GM19455 (cell line): ENCODE measurements around the gene FLOT2.

Source experiments
- ATAC-seq: cut with Tn5 transposase; IDR thresholded peaks from one replicate; pipeline ENCODE4 v1.9.1; 2021; ENCODE audit not compliant: unreplicated experiment

The FLOT2 gene

DNA sequence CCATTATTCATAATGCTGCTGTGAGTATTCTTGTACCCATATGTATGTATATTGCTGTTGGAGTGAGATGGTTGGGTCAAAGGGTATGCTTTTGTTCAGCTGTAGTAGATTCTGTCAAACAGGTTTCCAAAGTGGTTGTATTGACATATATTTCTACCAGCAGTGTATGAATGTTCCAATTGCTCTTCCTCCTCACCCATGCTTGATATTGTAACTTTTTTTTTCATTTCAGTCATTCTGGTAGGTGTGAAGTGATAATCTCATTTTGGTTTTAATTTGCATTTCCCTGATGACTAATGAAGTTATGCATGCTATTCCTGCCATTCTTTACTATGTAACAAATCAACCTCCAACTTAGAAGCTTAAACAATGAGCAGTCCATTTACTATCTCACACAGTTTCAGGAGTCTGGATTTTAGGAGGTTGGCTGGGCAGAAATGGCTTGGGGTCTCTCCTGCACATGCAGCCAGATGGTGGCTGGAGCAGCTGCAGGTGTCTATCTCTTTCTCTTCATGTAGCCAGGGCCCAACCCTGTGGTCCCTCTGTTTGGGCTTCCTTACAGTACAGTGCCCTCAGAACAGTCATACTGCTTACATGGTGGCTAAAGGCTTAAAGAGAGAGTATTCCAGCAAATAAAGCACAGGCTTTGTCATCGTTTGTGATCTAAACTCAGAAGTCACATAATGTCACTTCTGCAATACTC is 21.5 kb downstream of the FLOT2 start:
- ATAC-seq, result no peak

GRCh38 chr17:28874750-28875149 is 22.8 kb downstream of the FLOT2 start:
- ATAC-seq, result no peak

DNA sequence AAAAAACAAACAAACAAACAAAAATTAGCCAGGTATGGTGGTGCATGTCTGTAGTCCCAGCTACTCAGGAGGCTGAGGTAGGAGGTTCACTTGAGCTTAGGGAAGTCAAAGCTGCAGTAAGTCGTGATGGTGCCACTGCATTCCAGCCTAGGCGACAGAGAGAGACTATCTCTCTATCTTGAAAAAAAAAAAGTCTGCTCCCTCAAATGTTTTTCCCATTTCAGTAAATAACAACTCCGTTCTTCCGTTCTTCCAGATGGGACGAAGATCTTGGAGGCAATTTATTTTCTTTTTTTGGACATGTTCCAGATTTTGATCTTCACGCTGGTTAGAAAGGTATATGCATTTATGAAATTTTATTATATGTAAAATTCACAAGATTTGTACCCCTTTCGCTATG is 23.7 kb downstream of the FLOT2 start:
- no peak for ATAC-seq

DNA sequence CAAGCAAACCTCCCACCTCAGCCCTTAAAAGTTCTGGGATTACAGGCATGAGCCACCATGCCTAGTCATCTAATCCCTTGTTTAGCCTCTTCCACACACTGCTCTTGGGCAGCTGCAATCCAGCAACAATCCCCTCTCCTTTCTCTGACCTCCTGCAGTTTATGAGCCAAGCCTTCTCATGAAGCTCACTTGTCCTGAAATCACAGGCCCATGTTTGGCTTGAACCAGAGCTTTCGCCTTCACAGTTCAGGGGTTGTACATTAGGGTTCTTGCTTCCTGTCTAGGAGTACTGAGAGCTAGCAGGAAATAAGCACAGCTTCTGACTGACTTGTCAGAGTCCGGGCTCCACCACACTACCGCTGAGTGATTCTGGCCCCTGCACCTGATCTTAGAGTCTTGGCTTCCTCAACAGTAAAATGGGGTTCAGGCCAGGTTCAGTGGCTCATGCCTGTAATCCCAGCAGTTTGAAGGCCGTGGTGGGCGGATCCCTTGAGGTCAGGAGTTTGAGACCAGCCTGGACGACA is 26.4 kb downstream of the FLOT2 start:
- peak; percentile 83 for ATAC-seq

GRCh38 chr17:28867276-28867675 is 30.3 kb downstream of the FLOT2 start:
- ATAC-seq, result no peak

DNA sequence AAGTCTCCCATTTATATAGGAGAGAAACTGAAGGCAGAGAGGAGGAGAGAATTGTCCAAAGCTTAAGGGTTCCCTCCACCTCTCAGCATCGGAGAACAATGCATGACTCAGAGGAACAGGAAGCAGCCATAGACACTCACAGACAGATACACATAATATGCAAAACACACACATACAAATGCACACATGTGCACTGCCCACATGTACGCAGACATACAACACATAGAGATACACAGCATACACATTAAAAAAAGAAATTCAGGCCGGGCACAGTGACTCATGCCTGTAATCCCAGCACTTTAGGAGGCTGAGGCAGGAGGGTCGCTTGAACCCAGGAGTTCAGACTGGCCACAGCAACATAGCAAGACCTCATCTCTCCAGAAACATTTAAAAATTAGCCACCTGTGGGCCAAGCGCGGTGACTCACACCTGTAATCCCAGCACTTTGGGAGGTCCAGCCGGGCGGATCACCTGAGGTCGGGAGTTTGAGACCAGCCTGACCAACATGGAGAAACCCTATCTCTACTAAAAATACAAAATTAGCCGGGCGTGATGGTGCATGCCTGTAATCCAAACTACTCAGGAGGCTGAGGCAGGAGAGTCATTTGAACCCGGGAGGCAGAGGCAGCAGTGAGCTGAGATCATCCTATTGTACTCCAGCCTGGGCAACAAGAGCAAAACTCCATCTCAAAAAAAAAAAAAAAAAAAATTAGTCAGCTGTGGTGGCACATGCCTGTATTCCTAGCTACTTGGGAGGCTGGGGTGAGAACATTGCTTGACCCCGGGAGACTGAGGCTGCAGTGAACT is 31.4 kb downstream of the FLOT2 start:
- no peak for ATAC-seq

- no peak for ATAC-seq
Observed at GRCh38 chr17:28864991-28865849, 32.3 kb downstream of the FLOT2 start.

GRCh38 chr17:28863953-28864352 is 33.6 kb downstream of the FLOT2 start:
- no peak for ATAC-seq

DNA sequence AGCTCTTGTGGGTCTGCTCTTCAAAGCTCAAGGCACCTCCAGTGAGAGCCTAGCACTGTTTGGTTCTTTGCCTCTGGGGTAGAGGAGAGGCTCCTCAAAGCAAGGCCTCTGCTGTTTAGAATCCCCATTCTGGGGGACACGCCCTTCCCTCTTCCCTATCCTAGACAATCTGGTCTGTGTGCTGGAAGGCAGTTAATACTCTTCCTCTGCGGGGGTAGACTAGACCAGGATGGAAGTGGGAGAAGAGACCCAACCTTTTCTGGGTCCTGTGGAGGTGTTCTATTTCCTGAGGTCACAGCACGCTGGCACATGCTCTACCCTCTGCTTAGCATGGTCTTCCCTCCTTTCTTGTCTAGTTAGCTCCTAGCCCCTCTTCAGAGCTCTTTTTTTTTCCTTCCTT is 35.0 kb downstream of the FLOT2 start:
- ATAC-seq, result no peak

- ATAC-seq, result no peak
Observed at GRCh38 chr17:28861393-28862203, 35.9 kb downstream of the FLOT2 start.

DNA sequence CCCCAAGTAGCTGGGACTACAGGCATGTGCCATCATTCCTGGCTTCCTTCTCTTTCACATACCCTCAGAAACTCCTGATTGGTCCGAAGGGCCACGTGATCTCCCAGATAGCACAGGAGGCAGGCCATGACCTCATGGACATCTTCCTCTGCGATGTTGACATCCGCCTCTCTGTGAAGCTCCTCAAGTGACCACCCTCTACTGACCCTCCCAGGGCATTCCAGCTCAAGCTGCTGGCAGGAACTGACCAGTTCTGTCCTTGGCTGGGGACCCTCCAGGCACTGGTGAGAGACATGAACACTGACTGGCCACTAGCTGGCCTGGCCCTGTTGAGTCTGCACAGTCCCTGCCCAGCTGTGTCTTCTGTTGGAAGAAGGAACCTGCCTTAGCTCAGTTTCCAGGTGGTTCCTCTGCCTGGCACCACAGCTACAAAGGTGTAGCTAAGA is 37.1 kb downstream of the FLOT2 start:
- no peak for ATAC-seq

DNA sequence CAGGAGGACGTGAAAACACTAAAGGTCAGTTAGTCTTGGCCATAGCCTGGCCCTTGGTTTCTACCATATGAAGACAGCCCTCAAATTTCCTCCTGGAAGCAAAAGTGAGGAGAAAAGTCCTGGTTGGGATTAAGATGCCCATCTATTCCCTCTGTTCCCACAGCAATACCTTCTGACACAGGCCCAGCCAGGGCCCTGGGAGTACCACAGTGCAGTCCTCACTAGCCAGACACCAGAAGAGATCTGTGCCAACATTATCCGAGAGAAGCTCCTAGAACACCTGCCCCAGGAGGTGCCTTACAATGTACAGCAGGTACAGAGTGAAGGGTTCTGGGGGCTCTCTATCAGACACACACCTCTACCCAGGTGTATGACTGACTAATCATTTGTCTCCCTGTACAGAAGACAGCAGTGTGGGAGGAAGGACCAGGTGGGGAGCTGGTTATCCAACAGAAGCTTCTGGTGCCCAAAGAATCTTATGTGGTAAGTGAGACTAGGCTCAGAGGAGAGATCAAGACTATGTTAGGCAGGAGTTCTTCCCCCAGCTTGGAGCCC is 38.7 kb downstream of the FLOT2 start:
- no peak for ATAC-seq

GRCh38 chr17:28857905-28858800 is 39.4 kb downstream of the FLOT2 start:
- no peak for ATAC-seq

DNA sequence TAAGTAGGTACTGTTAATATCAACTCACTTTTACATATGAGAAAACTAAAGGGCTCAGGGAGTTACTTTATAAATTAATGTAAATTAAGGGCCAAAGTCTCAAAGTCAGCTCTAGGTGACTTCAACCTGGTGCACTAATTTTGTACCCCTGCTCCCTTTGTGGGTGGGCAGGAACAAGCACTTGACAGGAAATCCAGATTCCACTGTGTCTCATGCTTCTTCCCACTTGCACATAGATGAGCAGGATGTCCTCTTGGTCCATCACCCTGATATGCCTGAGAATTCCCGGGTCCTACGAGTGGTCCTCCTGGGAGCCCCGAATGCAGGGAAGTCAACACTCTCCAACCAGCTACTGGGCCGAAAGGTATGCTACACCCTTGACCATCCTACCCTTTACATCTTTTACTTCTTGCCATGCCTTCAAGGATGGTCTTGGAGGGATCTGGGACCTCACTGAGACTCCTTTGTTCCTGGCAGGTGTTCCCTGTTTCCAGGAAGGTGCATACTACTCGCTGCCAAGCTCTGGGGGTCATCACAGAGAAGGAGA is 41.4 kb downstream of the FLOT2 start:
- ATAC-seq, result no peak

DNA sequence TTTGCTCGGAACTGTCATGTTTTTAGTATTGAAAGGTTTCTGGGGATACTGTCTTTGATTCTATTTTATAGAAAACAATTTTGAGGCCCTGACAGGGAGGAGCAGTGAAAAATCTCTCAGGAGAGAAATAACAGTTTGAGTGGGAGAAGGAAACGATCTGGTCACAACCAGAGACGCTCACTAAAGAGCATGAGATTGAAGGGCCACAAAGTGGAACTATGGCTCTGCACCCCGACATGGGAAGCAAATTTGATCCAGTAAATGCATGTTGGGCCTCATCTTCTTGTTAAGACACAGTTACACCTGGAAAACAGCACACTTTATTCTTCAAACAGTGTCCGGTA is 42.2 kb downstream of the FLOT2 start:
- no peak for ATAC-seq

DNA sequence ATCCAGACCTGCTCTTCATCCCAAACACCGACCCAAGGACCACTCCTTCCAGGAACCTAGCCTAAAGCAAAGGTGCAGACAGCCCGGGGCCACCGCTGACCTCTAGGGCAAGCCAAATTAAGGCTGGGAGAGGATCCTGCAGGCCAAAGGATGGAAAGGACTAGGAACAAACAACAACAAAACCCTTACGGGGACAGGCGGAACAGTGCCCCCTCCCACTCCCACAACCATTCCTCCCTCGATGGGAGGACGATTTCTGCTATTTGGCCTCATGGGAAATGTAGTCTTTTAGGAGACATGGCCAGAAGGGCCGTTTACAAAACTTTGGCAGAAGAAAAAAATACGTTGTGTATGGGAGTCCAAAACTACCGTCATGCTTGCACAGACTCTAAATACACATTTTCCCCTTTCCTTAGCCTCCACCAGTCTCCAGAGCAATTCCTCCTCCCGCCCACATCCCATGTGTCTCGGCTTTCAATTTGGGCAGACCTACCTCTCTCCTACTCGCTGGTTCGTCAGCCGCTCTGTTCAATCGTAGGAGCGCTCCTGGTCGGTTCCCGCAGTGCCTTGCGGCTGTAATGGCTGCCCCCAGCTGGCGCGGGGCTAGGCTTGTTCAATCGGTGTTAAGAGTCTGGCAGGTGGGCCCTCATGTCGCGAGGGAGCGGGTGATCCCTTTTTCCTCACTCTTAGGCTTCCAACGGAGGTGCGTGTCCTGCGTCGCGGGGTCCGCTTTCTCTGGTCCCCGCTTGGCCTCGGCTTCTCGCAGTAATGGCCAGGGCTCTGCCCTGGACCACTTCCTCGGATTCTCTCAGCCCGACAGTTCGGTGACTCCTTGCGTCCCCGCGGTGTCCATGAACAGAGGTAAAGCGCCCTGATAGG is 42.8 kb downstream of the FLOT2 start, which contains the start of gene ERAL1:
Gene ERAL1, plus strand, starts transcription at position 560 of the 879 bp plus-strand sequence. Its CDS starts 19 bp downstream, at position 579.
- ATAC-seq, result peak; percentile 85

DNA sequence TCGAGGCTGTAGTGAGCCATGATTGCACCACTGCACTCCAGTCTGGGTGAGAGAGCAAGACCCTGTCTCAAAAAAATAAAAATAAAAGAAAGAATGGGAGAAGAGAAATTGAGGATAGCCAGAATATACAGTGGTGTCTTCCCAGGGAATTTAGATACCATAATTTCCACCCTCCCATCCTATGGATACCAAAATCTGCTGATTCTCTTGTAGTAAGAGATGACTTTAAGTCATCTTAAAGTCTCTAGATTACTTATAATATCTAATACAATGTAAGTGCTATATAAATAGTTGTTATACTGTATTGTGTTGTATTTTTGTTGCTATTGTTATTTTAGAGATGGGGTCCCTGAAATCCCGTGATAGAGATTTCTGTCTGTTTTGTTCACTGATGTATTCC is 44.2 kb downstream of the FLOT2 start:
- no peak for ATAC-seq

GRCh38 chr17:28849281-28849680 is 48.3 kb downstream of the FLOT2 start:
- no peak for ATAC-seq
